GM19324 (cell line): Measurements from ENCODE around the gene KCNN1.
"Not testable (repeated sequence)": the region's sequence is repeated elsewhere in the genome, so short reads cannot be mapped to it uniquely, and the experiment has no call there.

Experiments used
- ATAC-seq: cut with Tn5 transposase; IDR thresholded peaks from one replicate; pipeline ENCODE4 v1.9.1; 2021; ENCODE audit warnings: mild to moderate bottlenecking, moderate library complexity; ENCODE audit not compliant: unreplicated experiment, low FRiP score

KCNN1 gene

DNA sequence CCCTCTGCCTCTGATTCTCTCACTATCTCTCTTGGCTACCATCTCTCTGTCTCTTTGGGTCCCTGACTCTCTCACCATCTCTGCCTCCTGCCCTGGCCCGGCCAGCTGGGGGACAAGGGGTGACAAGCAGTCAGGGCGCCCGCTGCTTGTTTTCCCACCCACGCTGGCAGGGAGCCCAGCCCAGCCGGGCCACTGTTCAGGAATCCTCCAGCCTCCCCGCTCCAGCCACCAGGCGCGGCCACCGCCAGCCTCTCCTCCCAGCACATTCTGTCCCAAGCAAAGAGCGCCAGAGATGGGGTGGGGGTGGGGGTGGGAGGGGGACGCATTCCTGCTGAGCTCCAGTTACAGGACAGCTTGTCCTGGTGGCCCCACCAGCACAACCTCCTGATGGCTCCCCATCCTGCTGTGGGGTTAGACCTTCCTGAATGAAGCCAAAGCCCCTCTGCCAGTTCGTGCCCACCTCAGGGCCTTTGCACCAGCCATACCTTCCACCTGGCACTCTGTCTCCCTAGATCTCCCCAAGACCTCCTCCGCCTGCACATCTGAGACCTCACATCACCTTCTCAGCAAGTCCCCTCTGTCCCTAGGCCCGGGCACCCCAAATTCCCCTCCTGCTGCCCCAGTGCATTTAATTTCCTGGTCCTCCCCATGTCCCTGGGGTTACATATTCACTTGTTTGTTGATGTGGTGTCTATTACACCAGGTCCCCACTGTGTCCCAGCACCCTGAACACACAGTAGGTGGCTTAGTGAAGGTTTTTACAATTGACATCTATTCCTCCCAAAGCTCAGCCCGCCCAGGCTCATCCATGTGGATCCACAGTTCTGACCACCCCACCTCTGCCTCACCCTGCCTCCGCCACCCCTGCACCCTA is 53.5 kb downstream of the KCNN1 start:
- ATAC-seq = no peak

DNA sequence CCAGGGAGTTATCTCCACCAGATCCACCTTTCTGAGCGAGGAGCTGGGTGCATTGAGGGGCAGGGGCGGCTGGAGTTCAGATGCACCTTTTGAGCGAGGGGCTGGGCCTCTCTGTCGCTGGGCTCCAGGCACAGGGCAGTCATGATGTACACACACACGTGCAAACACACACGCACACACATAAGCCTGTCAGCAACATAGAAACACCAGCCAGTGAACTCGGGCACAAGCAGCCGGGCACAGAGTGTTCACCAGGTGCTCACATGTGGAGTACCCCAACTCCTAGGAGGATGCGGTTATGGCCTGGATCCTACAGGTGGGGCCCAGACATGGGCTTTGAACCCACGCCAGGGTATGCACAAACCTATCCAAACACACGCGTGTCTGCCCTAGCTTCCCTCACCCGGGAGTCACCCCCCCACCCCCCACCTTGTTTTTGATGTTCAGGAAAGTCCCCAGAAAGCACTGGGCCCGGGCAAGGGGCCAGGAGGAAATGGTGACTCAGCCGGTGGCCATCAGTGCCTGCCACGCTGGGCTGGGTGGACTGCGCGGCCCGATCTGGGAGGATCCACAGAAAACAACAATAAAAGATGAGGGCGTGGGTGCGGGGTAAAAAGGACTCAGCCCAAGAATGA is 54.3 kb downstream of the KCNN1 start:
- ATAC-seq = no peak

DNA sequence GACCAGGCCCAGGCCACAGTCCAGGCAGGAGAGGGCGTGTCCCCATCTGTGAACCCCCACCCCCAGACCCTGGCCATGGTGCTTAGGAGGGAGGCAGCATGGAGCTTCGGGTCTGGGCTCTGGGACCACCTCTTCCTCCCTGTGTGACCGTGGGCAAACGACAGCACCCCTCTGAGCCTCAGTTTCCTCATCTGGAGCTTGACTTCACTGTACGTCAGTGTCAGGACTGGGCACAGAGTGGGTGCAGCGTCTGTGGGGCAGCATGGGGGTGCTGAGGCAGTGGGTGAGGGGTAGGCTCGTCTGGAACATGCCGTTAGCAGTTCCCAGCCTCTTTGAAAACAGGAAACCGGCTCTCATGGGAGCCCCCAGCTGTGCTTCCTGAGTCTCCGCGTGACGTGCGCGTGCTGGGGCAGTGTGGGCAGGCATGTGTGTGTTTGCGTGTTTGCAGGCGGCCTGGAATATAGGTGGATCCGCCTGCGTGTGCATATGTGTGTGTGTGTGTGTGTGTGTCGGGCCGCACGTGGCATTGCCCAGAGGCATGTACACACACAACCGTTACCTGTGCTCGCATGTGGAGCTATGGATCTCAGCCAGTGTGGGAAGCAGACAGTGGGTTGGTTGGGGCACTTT is 56.8 kb downstream of the KCNN1 start:
- ATAC-seq = no peak

DNA sequence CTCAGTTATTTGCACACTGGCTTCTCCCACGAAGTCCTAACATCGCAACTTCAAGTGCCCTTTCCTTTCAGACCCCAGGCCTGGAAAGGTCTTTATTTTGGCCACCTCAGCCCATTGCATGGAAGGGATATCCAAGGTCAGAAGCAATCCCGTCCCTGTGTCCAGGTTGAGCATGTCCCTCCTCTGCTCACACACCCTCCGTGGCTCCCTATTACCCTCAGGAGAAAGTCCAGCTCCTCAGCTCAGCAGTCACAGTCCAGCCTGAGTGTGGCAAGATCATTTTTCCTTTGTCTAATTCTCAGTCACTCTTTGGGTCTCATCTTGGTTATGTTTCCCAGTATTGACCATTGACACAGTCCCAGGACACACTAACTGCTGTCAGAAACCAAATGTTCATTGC is 60.2 kb downstream of the KCNN1 start:
- ATAC-seq = no peak

DNA sequence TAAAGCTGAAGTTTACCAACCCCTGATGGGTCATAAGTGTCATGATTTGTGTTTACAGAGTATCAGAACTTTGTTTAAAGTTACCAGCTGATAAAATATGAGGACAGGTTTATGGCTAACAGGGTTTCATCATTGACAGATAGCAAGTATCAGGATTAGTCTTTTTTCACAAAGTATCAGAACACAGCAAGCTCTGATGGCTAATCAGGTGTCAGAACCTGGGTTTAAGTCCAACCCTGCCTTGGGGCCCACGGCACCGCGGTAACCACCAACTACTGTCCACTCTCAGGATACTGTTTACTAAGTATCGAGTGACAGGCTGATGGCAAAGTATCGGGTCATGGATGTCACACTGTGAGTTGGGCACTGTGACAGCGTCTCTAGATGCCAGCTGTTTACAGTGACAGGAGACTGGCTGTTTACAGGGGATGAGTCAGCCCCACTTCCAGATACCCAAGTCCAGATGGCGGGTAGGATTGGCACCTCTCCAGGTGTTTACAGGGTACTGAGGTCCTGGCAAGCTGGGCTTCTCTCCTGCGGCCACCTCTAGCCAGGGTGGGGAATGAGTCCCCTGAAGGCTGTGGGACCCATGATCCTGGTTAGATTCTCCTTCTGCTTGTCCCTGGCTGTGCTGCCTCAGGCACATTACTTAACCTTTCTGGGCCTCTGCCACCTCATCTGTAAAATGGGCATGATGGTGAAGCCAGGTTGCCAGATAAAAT is 62.9 kb downstream of the KCNN1 start:
- ATAC-seq = no peak

DNA sequence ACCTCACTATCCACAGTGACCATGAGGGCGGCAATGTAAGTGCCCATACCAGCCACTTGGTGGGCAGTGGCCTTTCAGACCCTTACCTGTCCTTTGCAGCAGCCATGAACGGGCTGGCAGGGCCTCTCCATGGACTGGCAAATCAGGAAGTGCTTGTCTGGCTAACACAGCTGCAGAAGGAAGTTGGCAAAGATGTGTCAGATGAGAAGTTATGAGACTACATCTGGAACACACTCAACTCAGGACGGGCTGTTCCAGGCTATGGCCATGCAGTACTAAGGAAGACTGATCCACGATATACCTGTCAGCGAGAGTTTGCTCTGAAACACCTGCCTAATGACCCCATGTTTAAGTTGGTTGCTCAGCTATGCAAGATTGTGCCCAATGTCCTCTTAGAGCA is 64.5 kb downstream of the KCNN1 start:
- not testable (repeated sequence) for ATAC-seq

- ATAC-seq = not testable (repeated sequence)
Observed at GRCh38 chr19:18032102-18032501, 65.2 kb downstream of the KCNN1 start.

- no peak for ATAC-seq
Observed at GRCh38 chr19:18041054-18041453, 74.1 kb downstream of the KCNN1 start.

GRCh38 chr19:18043676-18044075 is 76.8 kb downstream of the KCNN1 start:
- no peak for ATAC-seq

GRCh38 chr19:18044825-18045304 is 78.0 kb downstream of the KCNN1 start:
- peak; percentile 85 for ATAC-seq

DNA sequence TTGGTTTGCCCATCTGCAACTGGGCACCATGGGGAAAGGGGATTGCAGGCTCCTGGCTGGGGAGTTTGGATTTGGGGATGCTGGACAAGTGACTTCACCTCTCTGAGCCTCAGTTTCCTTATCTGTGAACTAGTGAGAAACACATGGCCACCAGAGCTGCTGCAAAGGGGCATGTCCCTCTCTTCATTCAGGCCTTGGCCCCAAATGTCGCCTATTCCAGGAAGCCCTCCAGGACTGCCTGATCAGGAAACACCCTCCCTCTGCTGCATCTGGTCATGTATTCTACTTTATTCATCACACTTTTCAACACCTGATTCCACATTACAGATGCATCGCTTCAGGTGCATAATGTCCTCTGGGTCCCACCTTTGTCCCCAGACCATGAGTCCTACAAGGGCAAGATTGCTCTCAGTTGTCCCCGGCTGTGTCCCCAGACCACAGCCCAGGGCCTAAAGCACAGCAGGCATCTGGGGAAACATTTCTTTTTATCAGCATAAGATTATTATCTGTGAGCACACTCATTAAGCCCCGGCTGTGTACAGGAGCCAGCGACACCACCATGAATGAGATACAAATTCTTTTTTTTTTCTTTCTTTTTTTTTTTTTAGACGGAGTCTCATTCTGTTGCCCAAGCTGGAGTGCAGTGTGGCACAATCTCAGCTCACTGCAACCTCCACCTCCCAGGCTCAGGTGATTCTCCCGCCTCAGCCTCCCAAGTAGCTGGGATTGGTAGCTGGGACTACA is 78.6 kb downstream of the KCNN1 start:
- ATAC-seq = peak; percentile 15

- ATAC-seq = no peak
Observed at GRCh38 chr19:18046059-18046718, 79.3 kb downstream of the KCNN1 start.

DNA sequence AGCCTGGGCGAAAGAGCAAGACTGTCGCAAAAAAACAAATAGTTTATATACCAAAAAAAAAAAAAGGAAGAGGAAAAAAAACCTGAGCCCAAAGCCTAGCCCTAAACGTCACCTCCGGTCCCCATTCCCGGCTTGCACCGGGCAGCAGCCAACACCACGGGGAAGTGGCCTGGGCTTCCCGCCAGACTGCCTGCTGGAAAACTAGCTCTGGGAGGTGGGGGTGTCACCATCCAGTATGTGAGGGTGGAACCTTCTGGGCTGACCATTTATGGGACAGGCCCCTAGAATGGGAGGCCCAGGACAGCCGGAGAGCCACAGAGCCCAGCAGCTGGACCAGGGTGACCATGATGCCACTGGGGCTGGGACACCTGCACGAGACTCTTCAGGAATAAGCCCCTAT is 82.5 kb downstream of the KCNN1 start:
- no peak for ATAC-seq
